Measurements from ENCODE around the gene CBFA2T2.
"Not testable (repeated sequence)": the region's sequence is repeated elsewhere in the genome, so short reads cannot be mapped to it uniquely, and the experiment has no call there.

Gene CBFA2T2

DNA sequence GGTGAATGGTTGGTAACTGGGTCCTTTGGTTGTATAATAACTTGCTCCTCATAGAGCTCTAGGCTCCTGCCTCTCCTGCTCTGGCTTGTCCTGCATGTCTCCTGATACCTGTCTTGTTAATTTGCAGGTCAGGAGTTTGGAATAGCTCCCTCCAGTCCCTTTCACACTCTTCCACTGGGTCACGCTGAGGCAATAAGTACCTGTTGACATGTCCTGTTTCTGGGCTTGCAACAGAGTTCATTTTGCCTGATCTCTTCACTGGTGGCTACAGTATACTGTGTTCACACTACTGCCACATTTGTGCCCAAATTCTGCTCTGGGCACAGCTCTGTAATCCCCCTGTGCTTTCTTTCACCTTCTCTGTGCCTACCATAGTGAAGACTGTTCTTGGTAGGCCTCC, 146.9 kb downstream of the CBFA2T2 start:
- H3K36me3 ChIP-seq (ENCODE audit: control insufficient read depth, insufficient read depth, low read length, severe bottlenecking), result peaks cover 57% of the 10 kb centered on the region
- no peaks in the 10 kb centered on the region for H3K27me3 ChIP-seq (replicated peaks; ENCODE audit: control insufficient read depth, insufficient read depth, low read length)
- no peak overlapping the region for H3K4me3 ChIP-seq (ENCODE audit: low read length)
- no peak overlapping the region for H3K9ac ChIP-seq (ENCODE audit: low read length)
- H3K4me1 ChIP-seq (ENCODE audit: control insufficient read depth, insufficient read depth, low read length), result no peaks in the 10 kb centered on the region
- no peaks in the 10 kb centered on the region for H3K9me3 ChIP-seq (ENCODE audit: control insufficient read depth, low read length)
- DNase-seq (ENCODE audit: low read depth), result no peak

DNA sequence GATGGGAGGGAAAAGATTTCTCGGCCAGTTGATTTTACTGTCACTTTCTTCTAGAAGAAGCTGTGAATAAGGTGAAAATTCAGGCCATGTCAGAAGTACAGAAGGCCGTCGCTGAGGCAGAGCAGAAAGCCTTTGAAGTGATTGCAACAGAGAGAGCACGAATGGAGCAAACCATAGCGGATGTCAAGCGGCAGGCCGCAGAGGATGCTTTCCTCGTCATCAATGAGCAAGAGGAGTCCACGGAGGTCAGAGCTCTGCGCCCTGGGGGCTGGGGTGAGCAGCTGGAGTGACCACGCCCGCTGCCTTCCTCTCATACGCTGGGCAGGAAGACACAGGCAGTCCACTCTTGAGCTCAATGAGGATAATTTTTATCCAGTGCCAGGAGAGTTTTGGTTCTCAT, 150.4 kb downstream of the CBFA2T2 start:
- Histone ChIP-seq H3K9me3 (ENCODE audit: control insufficient read depth, low read length) (no peaks in the 10 kb centered on the region), H3K36me3 (ENCODE audit: control insufficient read depth, insufficient read depth, low read length, severe bottlenecking) (peaks cover 65% of the 10 kb centered on the region), H3K4me3 (ENCODE audit: low read length) (no peak overlapping the region), H3K9ac (ENCODE audit: low read length) (no peak overlapping the region), H3K4me1 (ENCODE audit: control insufficient read depth, insufficient read depth, low read length) (no peaks in the 10 kb centered on the region), H3K27me3 (replicated peaks; ENCODE audit: control insufficient read depth, insufficient read depth, low read length) (no peaks in the 10 kb centered on the region)
- no peak for DNase-seq (ENCODE audit: low read depth)

DNA sequence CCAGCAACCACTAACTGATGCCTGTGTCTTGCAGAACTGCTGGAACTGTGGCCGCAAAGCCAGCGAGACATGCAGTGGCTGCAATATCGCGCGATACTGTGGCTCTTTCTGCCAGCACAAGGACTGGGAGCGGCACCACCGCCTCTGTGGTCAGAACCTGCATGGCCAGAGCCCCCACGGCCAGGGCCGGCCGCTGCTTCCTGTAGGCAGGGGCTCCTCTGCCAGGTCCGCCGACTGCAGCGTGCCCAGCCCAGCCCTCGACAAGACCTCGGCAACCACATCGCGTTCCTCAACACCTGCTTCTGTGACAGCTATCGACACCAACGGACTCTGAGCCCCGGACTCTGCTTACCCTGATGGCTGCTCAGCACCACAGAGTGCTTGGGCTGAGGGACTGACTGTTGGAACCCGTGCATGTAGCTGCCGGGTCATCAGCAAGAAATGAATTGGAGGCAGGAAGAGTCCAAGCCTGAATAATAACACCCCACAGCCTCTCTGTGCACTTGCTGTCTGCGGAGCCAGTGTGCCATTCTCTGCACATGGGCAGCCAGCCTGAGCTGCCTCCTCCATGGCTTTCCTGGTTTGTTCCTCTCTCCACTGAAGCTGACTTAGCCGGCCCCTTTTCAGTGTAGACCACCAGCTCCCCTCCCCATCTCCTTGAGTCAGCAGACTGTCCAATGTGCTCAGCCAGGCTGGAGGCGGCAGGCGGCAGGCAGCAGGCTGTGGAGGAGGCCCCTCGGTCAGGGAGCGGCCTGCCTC, 154.6 kb downstream of the CBFA2T2 start:
- DNase-seq (ENCODE audit: low read depth), result no peak
- H3K4me1 ChIP-seq (ENCODE audit: control insufficient read depth, insufficient read depth, low read length), result peaks cover 23% of the 10 kb centered on the region
- no peak overlapping the region for H3K9ac ChIP-seq (ENCODE audit: low read length)
- H3K9me3 ChIP-seq (ENCODE audit: control insufficient read depth, low read length), result no peaks in the 10 kb centered on the region
- H3K27me3 ChIP-seq (replicated peaks; ENCODE audit: control insufficient read depth, insufficient read depth, low read length), result no peaks in the 10 kb centered on the region
- H3K4me3 ChIP-seq (ENCODE audit: low read length), result no peak overlapping the region
- peaks cover 46% of the 10 kb centered on the region for H3K36me3 ChIP-seq (ENCODE audit: control insufficient read depth, insufficient read depth, low read length, severe bottlenecking)

DNA sequence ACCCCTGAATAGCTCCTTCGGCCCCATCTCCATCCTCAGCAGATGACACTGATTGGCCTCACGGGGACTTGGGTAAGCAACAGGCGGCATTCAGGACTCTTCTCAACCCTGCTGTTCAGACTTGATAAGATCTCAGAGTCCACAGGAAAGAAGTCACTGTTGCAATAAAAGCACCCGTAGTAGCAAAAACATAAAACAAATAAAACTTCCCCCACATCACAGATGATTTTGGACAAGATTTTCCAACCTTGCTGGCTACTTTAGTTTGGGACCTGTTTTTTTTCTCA, 155.1 kb downstream of the CBFA2T2 start:
- Histone ChIP-seq H3K4me3 (ENCODE audit: low read length) (no peak overlapping the region), H3K9me3 (ENCODE audit: control insufficient read depth, low read length) (no peaks in the 10 kb centered on the region), H3K4me1 (ENCODE audit: control insufficient read depth, insufficient read depth, low read length) (peaks cover 23% of the 10 kb centered on the region), H3K9ac (ENCODE audit: low read length) (no peak overlapping the region), H3K27me3 (replicated peaks; ENCODE audit: control insufficient read depth, insufficient read depth, low read length) (no peaks in the 10 kb centered on the region), H3K36me3 (ENCODE audit: control insufficient read depth, insufficient read depth, low read length, severe bottlenecking) (peaks cover 41% of the 10 kb centered on the region)
- DNase-seq (ENCODE audit: low read depth), result no peak

DNA sequence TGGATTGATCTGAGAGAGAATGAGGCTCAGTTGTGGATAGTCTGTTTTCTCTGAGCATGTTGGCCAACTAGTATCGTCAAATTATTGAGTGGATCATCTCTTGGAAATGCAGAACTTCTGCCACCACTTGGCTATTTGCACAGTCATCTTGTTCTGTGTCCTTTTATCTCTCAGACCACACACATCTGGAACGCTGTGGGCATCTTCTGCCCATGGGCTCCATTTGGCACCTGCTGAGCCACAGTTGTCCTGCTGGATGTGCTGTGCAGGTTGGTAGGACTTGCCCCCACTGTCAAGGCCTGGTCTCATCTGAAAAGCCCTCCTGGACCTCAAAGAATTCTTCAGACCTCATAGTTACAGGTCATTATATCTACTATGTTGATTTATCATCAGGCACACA, 155.5 kb downstream of the CBFA2T2 start:
- peaks cover 37% of the 10 kb centered on the region for H3K36me3 ChIP-seq (ENCODE audit: control insufficient read depth, insufficient read depth, low read length, severe bottlenecking)
- DNase-seq (ENCODE audit: low read depth), result no peak
- peaks cover 23% of the 10 kb centered on the region for H3K4me1 ChIP-seq (ENCODE audit: control insufficient read depth, insufficient read depth, low read length)
- H3K9me3 ChIP-seq (ENCODE audit: control insufficient read depth, low read length), result no peaks in the 10 kb centered on the region
- H3K9ac ChIP-seq (ENCODE audit: low read length), result no peak overlapping the region
- H3K4me3 ChIP-seq (ENCODE audit: low read length), result no peak overlapping the region
- H3K27me3 ChIP-seq (replicated peaks; ENCODE audit: control insufficient read depth, insufficient read depth, low read length), result no peaks in the 10 kb centered on the region

DNA sequence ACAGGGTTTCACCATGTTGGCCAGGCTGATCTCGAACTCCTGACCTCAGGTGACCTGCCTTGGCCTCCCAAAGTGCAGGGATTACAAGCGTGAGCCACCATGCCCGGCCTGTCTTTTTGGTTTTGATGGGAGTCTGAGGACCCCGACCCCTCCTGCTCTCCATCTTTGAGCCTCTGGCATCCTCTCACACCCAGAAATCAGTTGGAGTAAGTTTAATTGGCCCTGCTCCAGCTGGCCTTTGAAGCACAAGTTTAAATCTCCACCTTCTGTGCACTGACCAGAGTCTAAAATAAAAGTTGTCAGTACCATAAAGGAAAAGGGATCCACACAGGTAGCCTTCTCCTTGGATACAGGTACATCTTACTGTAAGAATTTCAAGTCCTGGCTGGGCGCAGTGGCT, 156.3 kb downstream of the CBFA2T2 start:
- H3K27me3 ChIP-seq (replicated peaks; ENCODE audit: control insufficient read depth, insufficient read depth, low read length), result no peaks in the 10 kb centered on the region
- H3K9me3 ChIP-seq (ENCODE audit: control insufficient read depth, low read length), result no peaks in the 10 kb centered on the region
- no peak overlapping the region for H3K9ac ChIP-seq (ENCODE audit: low read length)
- H3K4me1 ChIP-seq (ENCODE audit: control insufficient read depth, insufficient read depth, low read length), result peaks cover 23% of the 10 kb centered on the region
- H3K4me3 ChIP-seq (ENCODE audit: low read length), result no peak overlapping the region
- H3K36me3 ChIP-seq (ENCODE audit: control insufficient read depth, insufficient read depth, low read length, severe bottlenecking), result peaks cover 30% of the 10 kb centered on the region
- DNase-seq (ENCODE audit: low read depth), result no peak

DNA sequence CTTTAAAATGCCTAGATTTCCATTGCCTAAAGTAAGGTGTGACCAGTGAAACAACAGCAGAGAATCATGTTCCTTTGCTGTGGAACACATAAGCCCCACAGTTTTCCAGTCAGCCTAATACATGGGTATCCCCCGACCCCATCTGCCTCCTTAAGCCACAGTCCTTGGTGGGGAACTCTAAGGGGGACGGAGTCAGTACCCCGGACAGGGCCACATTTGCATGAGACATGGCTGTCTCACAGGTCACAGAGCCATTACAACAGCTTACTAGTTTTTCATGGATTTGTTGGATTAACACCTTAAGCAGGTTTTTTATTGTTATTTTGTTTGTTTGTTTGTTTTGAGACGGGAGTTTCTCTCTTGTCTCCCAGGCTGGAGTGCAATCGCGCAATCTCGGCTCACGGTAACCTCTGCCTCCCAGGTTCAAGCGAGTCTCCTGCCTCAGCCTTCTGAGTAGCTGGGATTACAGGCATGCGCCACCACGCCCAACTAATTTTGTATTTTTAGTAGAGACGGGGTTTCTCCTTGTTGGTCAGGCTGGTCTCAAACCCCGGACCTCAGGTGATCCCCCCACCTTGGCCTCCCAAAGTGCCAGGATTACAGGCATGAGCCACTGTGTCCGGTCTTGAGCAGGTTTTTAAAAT, 157.2 kb downstream of the CBFA2T2 start:
- H3K9ac ChIP-seq (ENCODE audit: low read length), result peak overlapping the region; percentile 41
- peaks cover 24% of the 10 kb centered on the region for H3K36me3 ChIP-seq (ENCODE audit: control insufficient read depth, insufficient read depth, low read length, severe bottlenecking)
- not testable (repeated sequence) for DNase-seq (ENCODE audit: low read depth); H3K9me3 ChIP-seq (ENCODE audit: control insufficient read depth, low read length); H3K4me3 ChIP-seq (ENCODE audit: low read length); H3K27me3 ChIP-seq (replicated peaks; ENCODE audit: control insufficient read depth, insufficient read depth, low read length)
- H3K4me1 ChIP-seq (ENCODE audit: control insufficient read depth, insufficient read depth, low read length), result peaks cover 23% of the 10 kb centered on the region

DNA sequence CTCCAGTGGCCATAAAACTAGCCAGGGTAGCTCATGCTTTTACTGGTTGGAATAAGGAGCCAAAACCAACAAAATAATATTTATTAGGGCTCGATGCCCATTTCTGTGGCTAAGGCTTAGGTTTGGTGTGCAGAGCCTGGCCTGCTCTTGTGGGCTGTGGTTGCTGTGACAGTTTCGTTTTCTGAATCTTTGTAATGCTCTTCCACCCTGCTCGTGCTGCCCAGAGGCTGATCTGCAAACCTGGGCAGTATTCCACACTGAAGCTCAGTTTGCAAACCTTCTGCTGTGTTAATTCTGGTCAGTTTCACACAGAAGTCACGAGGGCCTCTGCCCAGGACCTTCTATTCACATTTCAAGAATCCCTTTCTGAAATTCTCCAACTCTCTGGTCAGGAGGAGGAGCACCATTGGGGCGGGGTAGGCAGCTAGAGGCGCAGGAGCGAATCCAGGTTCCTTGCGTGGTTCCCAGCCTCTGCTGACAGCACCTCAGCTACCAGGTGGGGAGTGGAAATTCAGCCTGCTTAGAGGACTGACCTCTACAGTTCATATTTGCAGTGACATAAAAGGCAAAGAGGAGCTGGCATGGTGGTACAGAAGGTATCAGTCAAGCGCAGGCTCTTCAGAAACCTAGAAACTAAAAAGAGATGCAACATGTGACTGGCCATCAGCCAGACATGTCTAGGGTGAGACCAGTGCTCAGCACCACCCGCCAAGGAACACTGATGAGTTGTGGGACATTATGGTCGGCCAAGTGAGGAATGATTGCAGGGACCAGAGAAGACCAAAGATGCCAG, 157.9 kb downstream of the CBFA2T2 start:
- H3K9me3 ChIP-seq (ENCODE audit: control insufficient read depth, low read length), result no peaks in the 10 kb centered on the region
- peaks cover 23% of the 10 kb centered on the region for H3K4me1 ChIP-seq (ENCODE audit: control insufficient read depth, insufficient read depth, low read length)
- peak overlapping the region; percentile 41 for H3K9ac ChIP-seq (ENCODE audit: low read length)
- DNase-seq (ENCODE audit: low read depth), result peak; percentile 15
- no peaks in the 10 kb centered on the region for H3K27me3 ChIP-seq (replicated peaks; ENCODE audit: control insufficient read depth, insufficient read depth, low read length)
- H3K36me3 ChIP-seq (ENCODE audit: control insufficient read depth, insufficient read depth, low read length, severe bottlenecking), result peaks cover 21% of the 10 kb centered on the region
- no peak overlapping the region for H3K4me3 ChIP-seq (ENCODE audit: low read length)

DNA sequence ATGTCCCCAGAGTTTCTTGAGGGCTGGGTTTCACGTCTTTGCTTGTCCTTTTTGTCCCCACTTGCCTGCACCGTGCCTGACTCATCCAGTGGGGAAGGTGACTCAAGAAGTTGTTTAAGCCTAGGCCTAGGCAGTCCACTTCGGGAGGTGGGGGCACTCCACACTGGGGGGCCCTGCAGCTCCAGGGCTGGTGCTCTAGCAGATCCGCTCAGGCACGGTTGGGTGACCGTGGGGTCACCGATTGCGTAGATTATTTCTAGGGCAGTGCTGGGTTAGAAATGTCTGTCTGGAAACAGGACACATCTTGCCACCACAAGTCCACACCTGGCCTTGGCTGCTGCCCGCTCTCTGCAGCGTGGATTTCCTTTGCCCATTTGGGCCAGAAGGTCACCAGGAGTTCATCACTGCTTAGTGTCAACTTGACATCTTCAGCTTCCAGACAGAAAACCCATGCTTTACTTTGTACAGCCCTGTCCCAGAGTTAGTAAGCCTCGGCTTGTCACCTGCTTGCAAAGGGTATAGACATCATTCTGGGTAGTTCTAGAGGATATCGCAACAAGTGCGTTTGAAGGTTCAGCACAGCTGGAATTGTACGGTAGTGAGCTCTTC, 158.6 kb downstream of the CBFA2T2 start:
- peaks cover 25% of the 10 kb centered on the region for H3K4me1 ChIP-seq (ENCODE audit: control insufficient read depth, insufficient read depth, low read length)
- no peak for DNase-seq (ENCODE audit: low read depth)
- peaks cover 21% of the 10 kb centered on the region for H3K36me3 ChIP-seq (ENCODE audit: control insufficient read depth, insufficient read depth, low read length, severe bottlenecking)
- H3K27me3 ChIP-seq (replicated peaks; ENCODE audit: control insufficient read depth, insufficient read depth, low read length), result no peaks in the 10 kb centered on the region
- no peak overlapping the region for H3K4me3 ChIP-seq (ENCODE audit: low read length)
- no peak overlapping the region for H3K9ac ChIP-seq (ENCODE audit: low read length)
- H3K9me3 ChIP-seq (ENCODE audit: control insufficient read depth, low read length), result no peaks in the 10 kb centered on the region

DNA sequence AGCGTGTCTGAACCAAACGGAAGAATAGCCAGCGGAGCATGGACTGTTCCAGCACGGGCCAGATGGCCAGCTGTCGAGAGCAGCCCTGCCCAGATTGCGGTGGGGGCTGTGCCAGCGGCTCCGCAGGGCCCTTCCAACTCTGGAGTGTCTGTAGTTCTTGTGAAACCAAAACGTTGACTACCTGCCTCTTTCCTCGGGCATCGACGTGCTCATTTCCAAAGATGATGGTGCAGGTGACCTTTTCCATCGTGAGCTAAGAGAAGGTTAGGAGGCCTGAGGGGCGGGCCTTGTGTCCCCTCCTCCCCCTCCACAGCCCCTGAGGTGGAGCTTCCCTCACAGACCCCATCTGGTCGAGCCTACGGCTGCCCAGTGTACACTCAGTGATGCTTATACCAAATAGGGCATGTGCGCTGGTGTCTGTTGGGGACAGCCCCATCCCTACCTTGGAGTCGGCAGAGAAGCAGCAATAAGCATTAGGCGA, 159.3 kb downstream of the CBFA2T2 start:
- Histone ChIP-seq H3K4me3 (ENCODE audit: low read length) (no peak overlapping the region), H3K4me1 (ENCODE audit: control insufficient read depth, insufficient read depth, low read length) (peaks cover 33% of the 10 kb centered on the region), H3K9ac (ENCODE audit: low read length) (no peak overlapping the region), H3K27me3 (replicated peaks; ENCODE audit: control insufficient read depth, insufficient read depth, low read length) (no peaks in the 10 kb centered on the region), H3K9me3 (ENCODE audit: control insufficient read depth, low read length) (no peaks in the 10 kb centered on the region), H3K36me3 (ENCODE audit: control insufficient read depth, insufficient read depth, low read length, severe bottlenecking) (peaks cover 18% of the 10 kb centered on the region)
- DNase-seq (ENCODE audit: low read depth), result no peak

DNA sequence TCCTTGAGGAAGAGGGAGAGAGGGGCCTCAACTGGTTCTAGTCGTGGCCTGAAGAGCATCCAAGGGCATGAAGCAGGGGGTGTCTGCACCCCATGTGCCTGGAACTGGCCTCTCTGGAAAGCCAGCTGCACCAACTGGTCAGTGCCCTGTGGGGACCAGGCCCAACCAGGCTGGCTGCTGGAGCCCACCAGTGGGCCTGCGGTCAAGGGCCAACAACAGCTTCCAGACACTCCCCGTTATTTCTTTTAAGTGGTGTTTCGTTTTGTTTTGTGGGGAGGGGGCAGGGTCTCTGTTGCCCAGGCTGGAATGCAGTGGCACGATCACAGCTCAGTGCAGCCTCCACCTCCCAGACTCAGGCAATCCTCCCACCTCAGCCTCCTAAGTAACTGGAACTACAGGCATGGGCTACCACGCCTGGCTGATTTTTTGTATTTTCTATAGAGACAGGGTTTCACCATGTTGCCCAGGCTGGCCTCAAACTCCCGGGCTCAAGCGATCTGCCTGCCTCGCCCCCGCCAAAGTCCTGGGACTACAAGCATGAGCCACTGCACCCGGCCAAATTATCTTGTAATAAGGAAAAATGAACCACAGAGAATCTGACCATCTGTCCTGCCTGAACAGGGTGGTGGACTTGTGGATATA, 160.3 kb downstream of the CBFA2T2 start:
- Histone ChIP-seq H3K9ac (ENCODE audit: low read length) (no peak overlapping the region), H3K27me3 (replicated peaks; ENCODE audit: control insufficient read depth, insufficient read depth, low read length) (no peaks in the 10 kb centered on the region), H3K9me3 (ENCODE audit: control insufficient read depth, low read length) (no peaks in the 10 kb centered on the region), H3K4me1 (ENCODE audit: control insufficient read depth, insufficient read depth, low read length) (peaks cover 33% of the 10 kb centered on the region), H3K36me3 (ENCODE audit: control insufficient read depth, insufficient read depth, low read length, severe bottlenecking) (peaks cover 8% of the 10 kb centered on the region), H3K4me3 (ENCODE audit: low read length) (no peak overlapping the region)
- no peak for DNase-seq (ENCODE audit: low read depth)

Measured in adipocyte (in vitro differentiated cells).